Measurements from ENCODE around the gene CHRNB1. TPM values are rescaled to one million over a fixed set of nuclear protein-coding genes. Genes with fewer than 3 reads are reported as not detected.
A peak's percentile ranks its signal among the peaks of the same experiment; 100 is the strongest.
"Not testable (repeated sequence)": the region's sequence is repeated elsewhere in the genome, so short reads cannot be mapped to it uniquely, and the experiment has no call there.

Gene CHRNB1
- polyA plus RNA-seq, 1 donor (not counting 4 experiments of a cell fraction or from before 2014, with no cell fraction given): 22.0 TPM

DNA sequence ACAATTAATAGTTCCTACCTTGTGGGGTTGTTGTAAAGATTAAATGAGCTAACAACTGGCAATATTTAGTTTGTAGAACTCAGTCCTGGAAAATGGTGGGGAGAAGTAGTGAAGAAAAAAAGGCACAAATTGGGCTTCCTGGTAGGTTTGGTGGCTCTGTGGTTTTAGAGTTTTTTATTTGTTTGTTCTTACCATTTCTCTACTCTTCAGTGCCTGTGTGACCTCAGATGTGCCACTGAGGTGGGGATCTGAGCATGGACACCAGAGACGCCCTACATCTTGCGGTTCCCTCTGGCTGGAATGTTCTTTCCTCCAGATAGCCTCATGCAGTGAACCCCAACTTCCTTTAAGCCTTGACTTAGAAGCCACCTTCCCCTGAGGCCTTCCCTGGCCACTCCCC is 26.9 kb downstream of the CHRNB1 start:
- H3K27ac ChIP-seq (ENCODE audit: control insufficient read depth, insufficient read depth, low read length): no peak overlapping the region
- no peaks in the 10 kb centered on the region for H3K27me3 ChIP-seq (ENCODE audit: control insufficient read depth, extremely low read depth, insufficient read depth, low read length)
- no peak overlapping the region for H2AFZ ChIP-seq (ENCODE audit: control insufficient read depth, low read length)
- DNase-seq (ENCODE audit: low read depth, low spot score): no peak
- peaks cover 9 to 14% of the 10 kb centered on the region in 2 experiments for H3K36me3 ChIP-seq (ENCODE audit: control insufficient read depth in 2 of 2, extremely low read depth in 1 of 2, insufficient read depth in 2 of 2, low read length in 2 of 2)
- no peaks in the 10 kb centered on the region for H3K9me3 ChIP-seq (ENCODE audit: control insufficient read depth, low read depth, low read length)
- peak; percentile 23 for FAIRE-seq
- H3K4me3 ChIP-seq (ENCODE audit: control insufficient read depth in 2 of 3, extremely low read depth in 1 of 3, insufficient read depth in 2 of 3, low read depth in 1 of 3, low read length in 3 of 3): no peak overlapping the region
- peaks cover 19% of the 10 kb centered on the region for H3K4me1 ChIP-seq (ENCODE audit: control insufficient read depth, extremely low read depth, insufficient read depth, low read length)
- H3K79me2 ChIP-seq (ENCODE audit: control insufficient read depth, insufficient read depth, low read length): peaks cover 84% of the 10 kb centered on the region
- H3K4me2 ChIP-seq (ENCODE audit: control insufficient read depth, extremely low read depth, insufficient read depth, low read depth, low read length): no peak overlapping the region
- no peak overlapping the region for H3K9ac ChIP-seq (ENCODE audit: control insufficient read depth, extremely low read depth, insufficient read depth, low read length)
- H4K20me1 ChIP-seq (ENCODE audit: control insufficient read depth, extremely low read depth, insufficient read depth, low read length): peaks cover 2% of the 10 kb centered on the region
- dilution Hi-C loops (cut with MboI; ENCODE audit: extremely low pct_ligation_motif_present, low sequenced_read_pairs): no loop called here
- H3K9me1 ChIP-seq (ENCODE audit: control insufficient read depth, extremely low read depth, insufficient read depth, low read length): peaks cover 3% of the 10 kb centered on the region
- no peak for TF ChIP-seq EZH2 (IDR thresholded peaks at IDR 0.05; ENCODE audit: low read length)
- TF ChIP-seq, protein P1, sequence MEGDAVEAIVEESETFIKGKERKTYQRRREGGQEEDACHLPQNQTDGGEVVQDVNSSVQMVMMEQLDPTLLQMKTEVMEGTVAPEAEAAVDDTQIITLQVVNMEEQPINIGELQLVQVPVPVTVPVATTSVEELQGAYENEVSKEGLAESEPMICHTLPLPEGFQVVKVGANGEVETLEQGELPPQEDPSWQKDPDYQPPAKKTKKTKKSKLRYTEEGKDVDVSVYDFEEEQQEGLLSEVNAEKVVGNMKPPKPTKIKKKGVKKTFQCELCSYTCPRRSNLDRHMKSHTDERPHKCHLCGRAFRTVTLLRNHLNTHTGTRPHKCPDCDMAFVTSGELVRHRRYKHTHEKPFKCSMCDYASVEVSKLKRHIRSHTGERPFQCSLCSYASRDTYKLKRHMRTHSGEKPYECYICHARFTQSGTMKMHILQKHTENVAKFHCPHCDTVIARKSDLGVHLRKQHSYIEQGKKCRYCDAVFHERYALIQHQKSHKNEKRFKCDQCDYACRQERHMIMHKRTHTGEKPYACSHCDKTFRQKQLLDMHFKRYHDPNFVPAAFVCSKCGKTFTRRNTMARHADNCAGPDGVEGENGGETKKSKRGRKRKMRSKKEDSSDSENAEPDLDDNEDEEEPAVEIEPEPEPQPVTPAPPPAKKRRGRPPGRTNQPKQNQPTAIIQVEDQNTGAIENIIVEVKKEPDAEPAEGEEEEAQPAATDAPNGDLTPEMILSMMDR (optimal IDR thresholded peaks at IDR 0.05 in 1 of 3, IDR thresholded peaks at IDR 0.05 in 1 of 3, conservative IDR thresholded peaks at IDR 0.05 in 1 of 3; ENCODE audit: extremely low read depth in 1 of 3, insufficient read depth in 2 of 3, low read length in 3 of 3): no peak

DNA sequence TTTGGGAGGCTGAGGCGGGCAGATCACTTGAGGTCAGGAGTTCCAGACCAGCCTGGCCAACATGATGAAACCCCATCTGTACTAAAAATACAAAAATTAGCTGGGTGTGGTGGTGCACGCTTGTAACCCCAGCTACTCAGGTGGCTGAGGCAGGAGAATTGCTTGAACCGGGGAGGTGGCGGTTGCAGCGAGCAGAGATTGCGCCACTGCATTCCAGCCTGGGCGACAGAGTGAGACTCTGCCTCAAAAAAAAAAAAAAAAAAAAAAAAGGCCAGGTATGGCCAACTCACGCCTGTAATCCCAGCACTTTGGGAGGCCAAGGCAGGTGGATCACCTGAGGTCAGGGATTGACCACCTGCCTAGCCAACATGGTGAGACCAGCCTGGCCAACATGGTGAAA is 29.9 kb downstream of the CHRNB1 start:
- H3K36me3 ChIP-seq (ENCODE audit: control insufficient read depth in 2 of 2, extremely low read depth in 1 of 2, insufficient read depth in 2 of 2, low read length in 2 of 2); H3K27ac ChIP-seq (ENCODE audit: control insufficient read depth, insufficient read depth, low read length); H4K20me1 ChIP-seq (ENCODE audit: control insufficient read depth, extremely low read depth, insufficient read depth, low read length); FAIRE-seq; H2AFZ ChIP-seq (ENCODE audit: control insufficient read depth, low read length); H3K4me2 ChIP-seq (ENCODE audit: control insufficient read depth, extremely low read depth, insufficient read depth, low read depth, low read length); dilution Hi-C loops (cut with MboI; ENCODE audit: extremely low pct_ligation_motif_present, low sequenced_read_pairs); H3K27me3 ChIP-seq (ENCODE audit: control insufficient read depth, extremely low read depth, insufficient read depth, low read length); DNase-seq (ENCODE audit: low read depth, low spot score); H3K9me1 ChIP-seq (ENCODE audit: control insufficient read depth, extremely low read depth, insufficient read depth, low read length); H3K9me3 ChIP-seq (ENCODE audit: control insufficient read depth, low read depth, low read length); H3K9ac ChIP-seq (ENCODE audit: control insufficient read depth, extremely low read depth, insufficient read depth, low read length); H3K4me3 ChIP-seq (ENCODE audit: control insufficient read depth in 2 of 3, extremely low read depth in 1 of 3, insufficient read depth in 2 of 3, low read depth in 1 of 3, low read length in 3 of 3): not testable (repeated sequence)
- Histone ChIP-seq H3K79me2 (ENCODE audit: control insufficient read depth, insufficient read depth, low read length) (peaks cover 86% of the 10 kb centered on the region), H3K4me1 (ENCODE audit: control insufficient read depth, extremely low read depth, insufficient read depth, low read length) (peaks cover 37% of the 10 kb centered on the region)

DNA sequence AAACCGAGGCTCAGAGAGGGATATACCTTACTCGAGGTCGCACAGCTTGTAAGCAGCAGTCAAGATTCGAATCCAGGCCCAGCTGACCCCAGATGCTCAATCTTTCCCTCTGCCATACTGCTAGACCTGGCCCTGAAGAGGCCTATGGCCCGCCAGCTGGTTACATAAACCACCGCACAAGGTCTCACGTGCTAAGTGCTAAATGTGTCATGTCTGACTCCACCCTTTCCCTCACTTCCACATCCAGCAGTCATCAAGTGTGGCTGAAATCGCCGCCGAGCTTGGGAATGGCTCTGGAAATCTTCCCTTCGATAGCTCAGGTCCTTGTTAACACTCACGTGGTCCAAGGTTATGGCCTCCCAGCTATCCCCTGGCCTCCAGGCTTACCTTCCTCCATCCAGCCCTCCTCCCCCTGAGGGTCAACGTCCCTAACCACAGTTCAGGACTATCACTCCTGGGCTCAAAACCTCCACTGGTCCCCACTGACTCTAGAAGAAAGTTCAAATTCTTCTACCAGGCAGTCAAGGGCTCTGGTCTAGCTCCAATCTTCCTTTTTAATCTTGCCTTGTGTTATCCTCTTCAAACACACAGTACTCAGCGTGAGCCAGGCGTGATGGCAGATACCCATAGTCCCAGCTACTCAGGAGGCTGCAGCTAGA is 31.0 kb downstream of the CHRNB1 start:
- Histone ChIP-seq H3K27ac (ENCODE audit: control insufficient read depth, insufficient read depth, low read length) (peak overlapping the region; percentile 95), H3K27me3 (ENCODE audit: control insufficient read depth, extremely low read depth, insufficient read depth, low read length) (no peaks in the 10 kb centered on the region), H3K79me2 (ENCODE audit: control insufficient read depth, insufficient read depth, low read length) (peaks cover 79% of the 10 kb centered on the region), H2AFZ (ENCODE audit: control insufficient read depth, low read length) (peak overlapping the region; percentile 8), H3K9ac (ENCODE audit: control insufficient read depth, extremely low read depth, insufficient read depth, low read length) (peak overlapping the region; percentile 74), H3K4me3 (ENCODE audit: control insufficient read depth in 2 of 3, extremely low read depth in 1 of 3, insufficient read depth in 2 of 3, low read depth in 1 of 3, low read length in 3 of 3) (peak overlapping the region in 2 of 3 experiments; percentile 19 to 44), H3K9me3 (ENCODE audit: control insufficient read depth, low read depth, low read length) (no peaks in the 10 kb centered on the region), H3K4me1 (ENCODE audit: control insufficient read depth, extremely low read depth, insufficient read depth, low read length) (peaks cover 42% of the 10 kb centered on the region), H4K20me1 (ENCODE audit: control insufficient read depth, extremely low read depth, insufficient read depth, low read length) (peaks cover 10% of the 10 kb centered on the region), H3K36me3 (ENCODE audit: control insufficient read depth in 2 of 2, extremely low read depth in 1 of 2, insufficient read depth in 2 of 2, low read length in 2 of 2) (no peaks in the 10 kb centered on the region), H3K9me1 (ENCODE audit: control insufficient read depth, extremely low read depth, insufficient read depth, low read length) (peaks cover 8% of the 10 kb centered on the region), H3K4me2 (ENCODE audit: control insufficient read depth, extremely low read depth, insufficient read depth, low read depth, low read length) (peak overlapping the region; percentile 99)
- FAIRE-seq (peak; percentile 88), DNase-seq (ENCODE audit: low read depth, low spot score) (no peak)
- dilution Hi-C loops (cut with MboI; ENCODE audit: extremely low pct_ligation_motif_present, low sequenced_read_pairs): no loop called here
- TF ChIP-seq EZH2 (IDR thresholded peaks at IDR 0.05; ENCODE audit: low read length): no peak
- TF ChIP-seq, protein P1 (optimal IDR thresholded peaks at IDR 0.05 in 1 of 3, IDR thresholded peaks at IDR 0.05 in 1 of 3, conservative IDR thresholded peaks at IDR 0.05 in 1 of 3; ENCODE audit: extremely low read depth in 1 of 3, insufficient read depth in 2 of 3, low read length in 3 of 3): no peak
